Activated CD4-positive, alpha-beta T cell treated with anti-CD3 and anti-CD28 coated beads for 4 hours (primary cell): ENCODE data around the gene RAB17.
"Not testable (repeated sequence)": the region's sequence is repeated elsewhere in the genome, so short reads cannot be mapped to it uniquely, and the experiment has no call there.

ENCODE experiments used
- DNase-seq, 2 donors: peaks; one replicate each; pipeline ENCODE4 v3.0.0-alpha.2; 2020

The RAB17 gene

DNA sequence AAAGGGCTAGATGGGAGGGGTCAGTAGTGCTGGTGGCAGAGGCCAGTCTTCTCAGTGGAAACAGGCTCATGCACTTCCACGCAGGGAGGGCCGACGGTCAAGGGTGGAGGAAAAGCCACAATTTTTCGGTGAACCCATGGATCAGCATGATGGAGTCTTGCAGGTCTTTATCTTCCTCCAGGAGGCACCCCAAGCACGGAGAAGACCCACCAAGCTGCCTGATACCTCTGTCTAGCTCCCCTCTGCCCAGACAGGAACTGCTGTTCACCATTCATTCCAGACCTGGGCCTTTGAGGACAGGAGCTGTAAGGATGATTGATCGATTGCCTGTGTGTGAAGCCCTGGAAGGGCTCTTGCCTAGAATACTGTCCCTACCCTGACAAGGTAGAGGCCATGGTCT lies 34.0 kb upstream of the RAB17 start:
- no peak for DNase-seq

DNA sequence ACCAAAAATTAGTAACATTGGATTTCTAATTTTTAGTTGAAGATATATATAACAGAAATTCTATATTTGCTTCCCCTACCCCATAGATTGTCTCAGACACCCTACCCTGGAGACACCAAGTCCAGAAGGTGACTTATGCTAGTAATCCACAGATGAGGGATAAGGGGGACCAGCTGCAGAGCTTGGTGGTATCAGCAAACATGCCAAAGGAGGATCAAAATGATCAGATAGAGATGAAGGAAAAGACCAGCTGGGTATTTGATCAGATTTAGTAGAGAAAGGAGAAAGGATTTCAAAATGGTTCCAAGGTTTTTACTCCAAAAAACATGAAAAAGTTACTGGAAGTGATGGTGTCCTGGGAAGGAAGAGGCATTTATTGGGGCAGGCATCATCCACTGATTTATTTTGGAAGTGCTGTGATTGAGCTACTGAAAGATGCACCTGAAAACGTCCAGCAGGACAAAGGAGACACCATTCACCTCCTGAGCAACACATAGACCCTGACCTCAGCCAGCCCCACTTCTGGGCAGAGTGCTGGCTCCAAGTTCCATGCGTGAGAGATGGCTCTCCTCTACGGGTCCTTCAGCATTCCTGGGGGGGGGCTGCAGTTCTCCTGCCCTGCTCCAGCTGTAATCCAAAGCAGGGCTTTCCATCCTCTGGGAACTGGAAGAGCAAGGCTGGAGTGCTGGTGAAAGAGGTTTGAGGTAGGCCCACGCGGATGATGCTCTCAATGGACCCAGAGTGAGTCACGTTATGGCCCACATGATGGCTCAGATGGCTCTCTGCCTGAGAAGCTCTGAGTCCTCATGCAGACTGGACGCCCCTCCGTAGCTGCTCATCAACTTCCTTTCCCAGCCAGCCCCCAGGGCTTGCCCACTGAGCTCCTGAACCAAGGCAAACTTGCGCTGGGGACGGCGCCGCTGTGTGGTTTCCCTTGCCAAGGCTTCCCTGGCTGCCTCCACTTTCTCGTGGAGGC lies 33.2 kb upstream of the RAB17 start:
- DNase-seq, result no peak

GRCh38 chr2:237618449-237618848 lies 27.9 kb upstream of the RAB17 start:
- DNase-seq, result no peak

DNA sequence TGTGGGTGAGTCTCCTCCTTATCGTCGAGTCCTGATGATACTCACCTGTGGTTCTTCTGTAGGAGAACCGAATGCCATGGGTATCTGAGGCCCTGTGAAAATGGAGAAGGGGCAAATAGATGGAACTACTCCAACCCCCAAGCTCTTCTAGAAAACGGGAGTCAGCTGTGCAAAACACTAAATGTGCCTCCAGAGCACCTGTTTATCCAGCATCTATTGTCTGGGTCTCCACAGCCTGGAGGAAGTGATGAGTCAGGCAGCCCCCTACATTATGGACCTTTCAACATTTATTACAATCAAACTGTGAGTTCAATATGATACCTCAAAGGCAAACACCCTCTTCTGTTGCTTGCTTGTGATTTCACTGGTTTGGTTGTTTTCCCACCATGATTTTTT lies 27.1 kb upstream of the RAB17 start:
- no peak for DNase-seq

DNA sequence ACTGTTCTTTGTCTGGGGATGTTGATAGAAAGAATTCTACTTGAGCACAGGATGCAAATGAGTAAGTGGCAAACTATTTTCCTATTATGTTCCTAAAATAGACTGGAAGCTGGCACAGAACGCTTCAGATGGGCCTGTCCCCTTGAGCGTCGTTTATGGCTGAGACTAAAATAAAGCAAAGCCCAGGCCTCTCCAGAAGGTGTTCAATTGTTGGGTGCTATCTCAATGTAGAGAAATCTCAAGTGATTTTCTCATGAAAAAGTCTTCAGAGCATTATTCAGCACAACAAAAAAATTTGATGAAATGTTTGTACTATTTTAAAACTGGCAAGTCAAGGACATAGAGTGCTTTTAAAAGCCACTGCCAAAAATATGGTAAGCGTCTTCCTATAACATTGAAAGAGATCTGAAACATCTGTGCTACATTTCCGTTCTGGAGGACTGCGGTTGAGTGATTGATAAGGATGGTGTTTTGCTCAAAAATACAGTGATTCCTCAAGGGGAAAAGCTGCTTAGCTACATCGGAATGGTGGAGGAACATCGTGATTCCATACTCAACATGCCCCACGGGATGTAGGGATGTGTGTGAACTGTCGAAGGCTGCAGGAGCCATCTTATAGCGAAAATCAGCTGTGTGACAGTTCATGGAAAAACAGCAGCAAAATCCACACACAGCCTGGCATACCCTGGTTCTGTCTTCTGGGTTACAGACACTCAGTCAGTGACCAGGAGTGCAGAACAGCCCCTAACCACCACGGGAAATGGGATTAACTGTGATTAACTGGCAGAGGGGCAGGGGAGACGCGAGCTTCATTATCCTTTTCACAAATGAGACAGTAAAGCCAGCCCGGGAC lies 26.4 kb upstream of the RAB17 start:
- DNase-seq, result no peak

- DNase-seq, result no peak
Observed at GRCh38 chr2:237616373-237616733, 25.8 kb upstream of the RAB17 start.

GRCh38 chr2:237615631-237616249 lies 25.2 kb upstream of the RAB17 start:
- no peak for DNase-seq

GRCh38 chr2:237614151-237614720 lies 23.7 kb upstream of the RAB17 start:
- no peak for DNase-seq

GRCh38 chr2:237613679-237614078 lies 23.1 kb upstream of the RAB17 start:
- DNase-seq, result no peak

DNA sequence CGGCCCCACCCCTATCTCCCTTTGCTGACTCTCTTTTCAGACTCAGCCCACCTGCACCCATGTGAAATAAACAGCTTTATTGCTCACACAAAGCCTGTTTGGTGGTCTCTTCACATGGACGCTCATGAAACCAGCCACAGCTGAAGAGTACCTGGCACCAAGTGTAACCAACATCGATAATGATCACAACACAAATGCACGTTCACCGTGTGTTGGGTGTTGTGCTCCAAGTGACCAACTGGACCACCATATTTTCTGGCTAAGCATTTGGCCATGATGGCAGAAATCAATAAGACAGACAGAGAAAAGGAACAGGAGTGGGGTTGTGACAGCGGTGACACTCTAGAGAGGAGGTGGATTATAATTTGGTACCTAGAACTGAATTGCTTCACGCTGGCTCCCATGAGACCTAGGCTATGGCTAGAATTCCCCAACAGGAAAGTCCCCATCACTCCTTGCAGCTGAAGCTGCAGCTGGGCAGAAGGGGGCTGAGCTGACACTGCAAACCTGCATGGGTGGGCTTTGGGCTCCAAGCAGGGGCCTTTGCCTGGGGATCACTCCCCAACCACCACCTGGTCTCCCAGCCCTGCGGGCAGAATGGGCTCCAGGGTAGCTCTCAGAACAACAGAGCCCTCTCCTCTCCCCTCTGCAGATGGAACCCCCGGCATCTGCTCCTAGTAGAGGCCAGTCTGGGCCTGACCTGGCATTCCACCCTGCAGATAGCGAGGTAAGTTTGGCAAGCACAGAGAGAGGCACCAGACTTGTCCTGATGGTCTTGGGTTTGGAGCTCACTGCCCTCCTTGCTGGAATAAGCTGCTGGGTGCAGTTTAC lies 22.2 kb upstream of the RAB17 start:
- DNase-seq, result no peak

GRCh38 chr2:237606522-237606921 lies 16.0 kb upstream of the RAB17 start:
- DNase-seq, result not testable (repeated sequence)

GRCh38 chr2:237604960-237605359 lies 14.4 kb upstream of the RAB17 start:
- DNase-seq, result no peak

DNA sequence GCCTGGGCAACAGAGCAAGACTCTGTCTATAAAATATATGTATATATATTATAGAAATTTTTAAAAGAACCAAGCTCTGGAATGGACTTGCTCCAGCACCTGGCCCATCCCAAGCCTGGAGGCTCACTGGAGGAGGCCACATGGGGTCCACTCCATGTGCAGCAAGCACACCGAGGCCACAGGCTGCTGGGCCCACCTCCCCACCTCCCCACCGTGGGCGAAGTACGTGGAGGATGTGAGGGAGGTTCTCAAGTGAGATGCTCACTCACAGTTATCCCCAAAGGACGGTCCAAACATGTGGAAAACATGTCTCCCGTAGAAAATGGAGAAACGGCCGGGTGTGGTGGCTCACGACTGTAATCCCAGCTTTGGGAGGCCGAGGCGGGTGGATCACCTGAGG lies 13.9 kb upstream of the RAB17 start:
- DNase-seq, result no peak

GRCh38 chr2:237603718-237604362 lies 13.3 kb upstream of the RAB17 start:
- peak; percentile 46 to 48 for DNase-seq

DNA sequence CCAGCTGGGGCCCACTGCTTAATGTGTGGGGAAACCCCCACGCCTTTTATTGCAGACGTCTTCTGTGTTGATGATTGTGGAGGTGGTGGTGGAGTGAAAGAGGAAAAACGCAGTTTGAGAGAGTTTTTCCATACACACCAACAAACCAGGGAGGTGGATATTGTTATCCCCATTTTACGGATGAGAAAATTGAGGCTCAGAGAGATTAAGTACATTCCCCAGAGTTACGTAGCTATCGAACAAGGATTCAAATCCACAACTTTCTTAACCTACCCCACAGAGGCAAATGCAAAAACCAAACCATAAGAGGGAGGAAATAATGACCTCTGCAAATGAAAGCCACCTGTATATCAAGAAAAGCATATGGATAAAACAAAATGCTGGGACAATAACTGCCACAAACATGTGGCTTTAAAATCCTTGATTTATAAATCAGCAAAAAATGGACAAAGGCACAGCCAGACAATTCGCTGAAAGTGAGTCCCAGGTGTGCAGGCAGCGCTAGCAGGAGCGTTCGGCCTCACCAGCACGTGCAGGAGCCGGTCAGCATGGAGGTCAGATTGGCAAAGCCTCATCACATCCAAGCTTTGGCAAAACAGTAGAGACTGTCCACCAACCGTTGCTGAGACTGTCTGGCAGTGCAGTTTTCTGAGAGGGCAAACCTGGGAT lies 12.6 kb upstream of the RAB17 start:
- no peak for DNase-seq

DNA sequence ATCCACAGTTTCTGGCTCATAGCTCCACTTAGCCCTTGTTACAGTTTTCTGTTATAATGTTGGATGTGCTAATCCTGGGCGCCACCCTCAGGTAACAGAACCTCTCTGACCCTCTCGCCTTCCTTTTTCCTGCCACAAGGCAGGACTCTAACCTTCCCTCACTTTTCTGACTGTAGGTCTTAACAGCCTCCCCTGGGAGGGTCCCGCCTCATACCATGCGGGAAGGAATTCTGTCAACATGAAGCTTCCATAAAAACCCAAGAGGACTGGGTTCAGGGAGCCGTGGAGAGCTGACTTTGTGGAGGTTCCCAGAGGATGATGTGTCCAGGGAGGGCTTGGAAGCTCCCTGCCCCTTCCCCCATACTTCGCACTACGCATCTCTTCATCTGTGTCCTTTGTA lies 11.9 kb upstream of the RAB17 start:
- DNase-seq, result no peak

DNA sequence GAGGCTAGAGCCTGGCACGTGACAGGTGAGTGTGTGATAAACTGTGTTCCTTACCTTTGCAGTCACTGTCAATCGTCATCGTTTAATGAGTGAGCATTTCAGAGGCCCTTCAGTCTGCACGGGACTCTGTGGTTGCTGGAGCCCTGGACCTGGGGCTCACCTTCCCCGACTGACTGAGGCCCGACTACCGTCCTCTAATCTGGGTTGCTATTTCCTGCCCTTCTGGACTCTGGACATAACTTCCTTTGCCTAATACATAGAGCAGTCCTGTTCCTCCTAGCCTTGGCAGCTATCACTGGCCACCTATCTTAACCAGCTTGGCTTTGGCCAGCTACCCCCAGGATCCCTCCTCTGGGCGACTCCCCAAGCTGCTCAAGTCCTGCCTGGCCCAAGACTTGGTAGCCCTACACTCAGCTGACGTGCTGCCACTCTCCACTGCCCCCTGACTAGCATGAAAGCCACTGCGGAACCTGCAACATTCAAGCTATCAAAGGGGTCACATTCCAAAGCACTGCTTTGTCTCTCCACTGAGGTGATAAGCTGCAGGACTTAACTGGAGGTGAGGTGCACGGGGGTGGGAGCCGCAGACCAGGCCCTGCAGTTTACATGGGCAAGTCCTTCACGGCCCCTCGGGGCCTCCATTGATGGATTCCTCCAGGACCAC lies 11.1 kb upstream of the RAB17 start:
- no peak for DNase-seq

GRCh38 chr2:237600205-237600846 lies 9.8 kb upstream of the RAB17 start:
- no peak for DNase-seq

DNA sequence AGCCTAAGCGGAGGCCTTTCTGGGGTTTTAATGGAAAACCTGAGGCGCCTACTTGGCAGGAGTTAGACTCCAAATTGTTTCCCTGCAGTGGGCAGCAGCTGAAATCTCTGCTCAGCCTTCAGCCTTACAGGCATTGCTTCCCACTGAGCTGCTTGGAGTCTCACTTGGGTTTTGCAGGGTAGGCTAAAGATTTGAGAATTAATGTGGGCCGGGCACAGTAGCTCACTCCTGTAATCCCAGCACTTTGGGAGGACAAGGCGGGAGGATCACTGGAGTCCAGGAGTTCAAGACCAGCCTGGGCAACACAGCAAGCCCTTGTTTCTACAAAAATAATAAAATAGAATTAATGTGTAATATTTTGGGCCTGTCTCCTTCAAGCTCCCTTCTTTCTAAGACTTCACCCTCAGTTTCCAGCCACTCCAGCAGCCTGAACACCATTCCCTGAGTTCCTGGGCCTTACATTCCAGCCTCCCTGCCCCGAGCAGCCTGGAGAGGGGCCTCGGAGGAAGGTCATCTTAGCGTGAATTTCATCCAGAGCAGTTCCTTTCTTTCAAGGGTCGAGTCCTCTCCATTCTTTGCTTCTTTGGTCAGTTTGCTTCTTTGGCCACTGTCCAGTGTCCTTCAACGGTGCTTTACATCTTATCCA lies 9.1 kb upstream of the RAB17 start:
- DNase-seq, result no peak
